CD14-positive monocyte (primary cell): Measurements from ENCODE around the gene GBGT1. TPM values are rescaled to one million over a fixed set of nuclear protein-coding genes. Genes with fewer than 3 reads are reported as not detected.

Experiments used
- DNase-seq, 3 donors: peaks; one replicate each; pipeline ENCODE4 v3.0.0-alpha.2; 2011 to 2022
- H2AFZ ChIP-seq: 2 replicates; pipeline ENCODE4 v1.6.0; 2012; ENCODE audit warnings: mild to moderate bottlenecking, low read depth, low read length, inconsistent platforms; ENCODE audit not compliant: insufficient read depth, poor library complexity, severe bottlenecking
- H3K27ac ChIP-seq, 2 donors: 1 replicate in 1 of 2; 2 replicates in 1 of 2; pipeline ENCODE4 v1.5.1; 2012 to 2013; ENCODE audit warnings: low read length in 2 of 2, control low read depth in 1 of 2, inconsistent platforms in 1 of 2, low read depth in 1 of 2, mild to moderate bottlenecking in 1 of 2
- H3K27me3 ChIP-seq, 2 donors: one replicate each; pipeline versions ENCODE4 v1.6.0 to v1.6.1; 2011 to 2013; ENCODE audit warnings: low read length in 2 of 2; ENCODE audit not compliant: control insufficient read depth in 2 of 2, insufficient read depth in 2 of 2
- H3K36me3 ChIP-seq, 2 donors: replicated peaks in 1 of 2; 1 replicate in 1 of 2; 2 replicates in 1 of 2; pipeline versions ENCODE4 v1.5.1 to v1.6.1; 2012 to 2013; ENCODE audit warnings: low read length in 2 of 2, control low read depth in 1 of 2, inconsistent platforms in 1 of 2, mild to moderate bottlenecking in 1 of 2; ENCODE audit not compliant: insufficient read depth in 2 of 2, control insufficient read depth in 1 of 2
- H3K4me1 ChIP-seq, 2 donors: 1 replicate in 1 of 2; 2 replicates in 1 of 2; pipeline versions ENCODE4 v1.5.1 to v1.6.1; 2012 to 2013; ENCODE audit warnings: low read length in 2 of 2, control low read depth in 1 of 2, inconsistent platforms in 1 of 2, mild to moderate bottlenecking in 1 of 2, moderate library complexity in 1 of 2; ENCODE audit not compliant: insufficient read depth in 2 of 2, control insufficient read depth in 1 of 2
- H3K4me2 ChIP-seq: replicated peaks from 2 replicates; pipeline ENCODE3; 2012; ENCODE audit warnings: low read length, moderate library complexity, mild to moderate bottlenecking; ENCODE audit not compliant: poor library complexity, severe bottlenecking; ENCODE audit errors: extremely low read depth
- H3K4me3 ChIP-seq, 3 experiments: fragments of 200-600 bp in 1 of 3; sonication (generic) in 1 of 3; replicated peaks in 1 of 3; 1 replicate in 2 of 3; 2 replicates in 1 of 3; pipeline ENCODE4 v1.5.1; 2011 to 2013; ENCODE audit warnings: low read length in 3 of 3, mild to moderate bottlenecking in 3 of 3, control low read depth in 2 of 3, low read depth in 2 of 3, inconsistent platforms in 1 of 3, moderate library complexity in 1 of 3
- H3K79me2 ChIP-seq: 2 replicates; pipeline ENCODE4 v1.6.0; 2012; ENCODE audit warnings: mild to moderate bottlenecking, control low read depth, inconsistent platforms, low read length, moderate library complexity; ENCODE audit not compliant: insufficient read depth
- H3K9ac ChIP-seq: 2 replicates; pipeline ENCODE4 v1.6.0; 2017; ENCODE audit warnings: low read length, mild to moderate bottlenecking; ENCODE audit not compliant: insufficient read depth, poor library complexity, severe bottlenecking
- H3K9me3 ChIP-seq, 2 donors: replicated peaks in 1 of 2; 1 replicate in 1 of 2; 2 replicates in 1 of 2; pipeline versions ENCODE4 v1.5.1 to v1.6.1; 2012 to 2013; ENCODE audit warnings: low read length in 2 of 2, control low read depth in 1 of 2; ENCODE audit not compliant: control insufficient read depth in 1 of 2, insufficient read depth in 1 of 2
- H4K20me1 ChIP-seq: 2 replicates; pipeline ENCODE4 v1.6.0; 2012; ENCODE audit warnings: mild to moderate bottlenecking, low read length, control low read depth, moderate library complexity; ENCODE audit not compliant: insufficient read depth
- H3K27ac Mint-ChIP-seq, 7 donors: one replicate each; pipeline ENCODE4 v1.8.0; 2020; ENCODE audit warnings: mild to moderate bottlenecking in 7 of 7, mixed read lengths in 7 of 7, moderate library complexity in 6 of 7, inconsistent platforms in 2 of 7
- H3K27me3 Mint-ChIP-seq, 3 donors: one replicate each; pipeline ENCODE4 v1.8.0; 2021 to 2022; ENCODE audit warnings: low read depth in 3 of 3, mild to moderate bottlenecking in 3 of 3, mixed read lengths in 3 of 3, moderate library complexity in 3 of 3, inconsistent platforms in 1 of 3
- H3K36me3 Mint-ChIP-seq, 2 donors: one replicate each; pipeline ENCODE4 v1.8.0; 2020; ENCODE audit warnings: mixed read lengths in 2 of 2, inconsistent platforms in 1 of 2, mild to moderate bottlenecking in 1 of 2
- H3K4me1 Mint-ChIP-seq: one replicate; pipeline ENCODE4 v1.8.0; 2020; ENCODE audit warnings: mild to moderate bottlenecking, mixed read lengths
- H3K4me3 Mint-ChIP-seq, 2 donors: one replicate each; pipeline ENCODE4 v1.8.0; 2020; ENCODE audit warnings: mild to moderate bottlenecking in 2 of 2, mixed read lengths in 2 of 2, moderate library complexity in 1 of 2
- H3K9me3 Mint-ChIP-seq, 7 donors: one replicate each; pipeline ENCODE4 v1.8.0; 2020 to 2022; ENCODE audit warnings: mixed read lengths in 7 of 7, mild to moderate bottlenecking in 6 of 7, moderate library complexity in 6 of 7, inconsistent platforms in 2 of 7
- WGBS: methylation state at CpG from one replicate; pipeline ENCODE4 v1.1.5; 2013; ENCODE audit warnings: missing lambda C conversion rate; ENCODE audit not compliant: insufficient coverage; 5-methylcytosine and 5-hydroxymethylcytosine counted together
- intact Hi-C, 2 donors: fragments of 100-400 bp; cut with micrococcal nuclease; formaldehyde crosslinking; loops; one replicate each; pipeline versions ENCODE4 v1.15.0 to v1.15.1; 2023
- polyA plus RNA-seq, 3 donors: library from polyadenylated mRNA; depleted of rRNA in 1 of 3; unstranded in 2 of 3; stranded (reverse) in 1 of 3; fragments of 300-500 nt in 2 of 3; fragments of >200 nt in 1 of 3; fragmentation: Illumina TruSeq in 2 of 3; gene quantifications; 1 replicate in 2 of 3; 2 replicates in 1 of 3; pipeline ENCODE4 v1.2.3, GENCODE V29; 2012 to 2021
- TF ChIP-seq, protein P1 (sequence below): fragments of 200-600 bp; IDR thresholded peaks from one replicate; pipeline ENCODE4 v1.8.0; 2022; ENCODE audit warnings: antibody characterized with exemption, mild to moderate bottlenecking

The GBGT1 gene
- polyA plus RNA-seq, 3 donors: 7.1 to 40.1 (median 8.0) TPM

DNA sequence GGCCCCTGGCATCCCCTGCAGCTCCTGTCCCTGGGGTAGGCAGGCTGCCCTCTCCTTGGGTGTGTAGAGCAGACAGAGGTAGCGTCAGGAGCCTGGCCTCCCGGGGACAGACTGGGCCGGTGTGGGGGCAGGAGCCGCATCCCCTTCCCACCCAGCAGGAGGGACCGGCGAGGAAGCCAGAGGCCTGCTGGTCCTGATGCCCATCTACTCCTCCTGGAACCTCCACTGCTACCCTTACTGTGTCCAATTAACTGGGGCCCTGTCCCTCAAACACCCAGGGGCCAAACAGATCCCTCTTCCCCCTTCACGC, 58.3 kb downstream of the GBGT1 start:
- no peaks in the 10 kb centered on the region for H3K4me1 ChIP-seq
- H3K9me3 Mint-ChIP-seq: peaks cover 0 to 4% (median 0%) of the 10 kb centered on the region in 7 donors
- H3K27ac Mint-ChIP-seq: peak overlapping the region in 2 of 7 donors; percentile 27 to 66
- H3K36me3 Mint-ChIP-seq: peaks cover 73 to 87% of the 10 kb centered on the region in 2 donors
- intact Hi-C loops: no loop called here
- H2AFZ ChIP-seq: no peak overlapping the region
- no peak overlapping the region for H3K4me3 ChIP-seq
- 98% methylated on average over 6 of the region's 7 CpGs for WGBS
- peaks cover 0 to 3% (median 0%) of the 10 kb centered on the region in 3 donors for H3K27me3 Mint-ChIP-seq
- no peak overlapping the region for H3K4me2 ChIP-seq
- H3K36me3 ChIP-seq: peaks cover 72 to 82% of the 10 kb centered on the region in 2 donors
- peaks cover 2% of the 10 kb centered on the region for H3K4me1 Mint-ChIP-seq
- H3K79me2 ChIP-seq: no peaks in the 10 kb centered on the region
- H3K9ac ChIP-seq: no peak overlapping the region
- H3K27ac ChIP-seq: no peak overlapping the region
- DNase-seq: no peak
- H3K4me3 Mint-ChIP-seq: no peak overlapping the region
- TF ChIP-seq, protein P1, sequence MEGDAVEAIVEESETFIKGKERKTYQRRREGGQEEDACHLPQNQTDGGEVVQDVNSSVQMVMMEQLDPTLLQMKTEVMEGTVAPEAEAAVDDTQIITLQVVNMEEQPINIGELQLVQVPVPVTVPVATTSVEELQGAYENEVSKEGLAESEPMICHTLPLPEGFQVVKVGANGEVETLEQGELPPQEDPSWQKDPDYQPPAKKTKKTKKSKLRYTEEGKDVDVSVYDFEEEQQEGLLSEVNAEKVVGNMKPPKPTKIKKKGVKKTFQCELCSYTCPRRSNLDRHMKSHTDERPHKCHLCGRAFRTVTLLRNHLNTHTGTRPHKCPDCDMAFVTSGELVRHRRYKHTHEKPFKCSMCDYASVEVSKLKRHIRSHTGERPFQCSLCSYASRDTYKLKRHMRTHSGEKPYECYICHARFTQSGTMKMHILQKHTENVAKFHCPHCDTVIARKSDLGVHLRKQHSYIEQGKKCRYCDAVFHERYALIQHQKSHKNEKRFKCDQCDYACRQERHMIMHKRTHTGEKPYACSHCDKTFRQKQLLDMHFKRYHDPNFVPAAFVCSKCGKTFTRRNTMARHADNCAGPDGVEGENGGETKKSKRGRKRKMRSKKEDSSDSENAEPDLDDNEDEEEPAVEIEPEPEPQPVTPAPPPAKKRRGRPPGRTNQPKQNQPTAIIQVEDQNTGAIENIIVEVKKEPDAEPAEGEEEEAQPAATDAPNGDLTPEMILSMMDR: no peak
- no peaks in the 10 kb centered on the region for H3K27me3 ChIP-seq
- H4K20me1 ChIP-seq: peaks cover 14% of the 10 kb centered on the region
- H3K9me3 ChIP-seq: no peaks in the 10 kb centered on the region

DNA sequence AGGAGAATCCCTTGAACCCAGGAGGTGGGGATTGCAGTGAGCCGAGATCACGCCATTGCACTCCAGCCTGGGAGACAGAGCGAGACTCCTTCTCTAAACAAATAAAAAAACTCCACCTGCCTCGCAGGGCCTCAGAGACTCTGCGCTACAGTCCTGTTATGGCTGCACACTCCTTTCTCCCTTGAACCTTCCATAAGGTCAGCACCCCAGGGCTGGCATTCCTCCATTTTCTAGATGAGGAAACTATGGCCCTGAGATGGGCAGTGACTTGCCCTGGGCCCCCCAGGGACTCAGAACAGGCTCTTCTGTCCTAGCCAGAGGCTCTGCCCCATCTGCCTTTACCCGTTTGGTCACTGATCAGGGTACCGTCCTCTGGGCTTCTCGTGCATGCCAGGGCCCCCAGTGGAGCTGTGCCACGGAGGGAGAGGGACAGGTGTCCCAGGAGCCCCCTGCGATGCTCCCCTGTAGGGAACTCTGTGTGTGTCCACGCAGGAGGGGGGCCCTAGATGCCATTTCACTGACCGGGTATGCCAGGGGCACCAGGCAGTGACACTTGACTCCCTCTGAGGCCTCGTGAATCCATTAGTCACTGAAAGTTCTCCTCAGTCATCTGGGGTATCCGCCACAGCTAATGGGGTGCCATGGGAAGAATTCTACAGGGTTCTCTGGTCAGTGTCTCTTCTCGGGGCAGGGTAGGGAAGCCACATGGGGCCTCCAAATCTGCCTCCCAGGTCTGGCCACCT, 58.8 kb downstream of the GBGT1 start:
- no peaks in the 10 kb centered on the region for H3K79me2 ChIP-seq
- peaks cover 73 to 87% of the 10 kb centered on the region in 2 donors for H3K36me3 Mint-ChIP-seq
- peaks cover 73 to 82% of the 10 kb centered on the region in 2 donors for H3K36me3 ChIP-seq
- H3K4me1 ChIP-seq: no peaks in the 10 kb centered on the region
- TF ChIP-seq, protein P1: no peak
- H2AFZ ChIP-seq: no peak overlapping the region
- no peak overlapping the region for H3K27ac ChIP-seq
- H3K27ac Mint-ChIP-seq: peak overlapping the region in 5 of 7 donors; percentile 27 to 67 (median 61)
- 94% methylated on average over 15 of the region's 15 CpGs for WGBS
- intact Hi-C loops: no loop called here
- H3K27me3 ChIP-seq: no peaks in the 10 kb centered on the region
- H3K9me3 ChIP-seq: no peaks in the 10 kb centered on the region
- H3K4me1 Mint-ChIP-seq: peaks cover 2% of the 10 kb centered on the region
- no peak overlapping the region for H3K4me3 Mint-ChIP-seq
- no peak overlapping the region for H3K4me2 ChIP-seq
- no peak overlapping the region for H3K4me3 ChIP-seq
- no peak overlapping the region for H3K9ac ChIP-seq
- H4K20me1 ChIP-seq: peaks cover 14% of the 10 kb centered on the region
- DNase-seq: no peak
- H3K27me3 Mint-ChIP-seq: peaks cover 0 to 3% (median 0%) of the 10 kb centered on the region in 3 donors
- H3K9me3 Mint-ChIP-seq: peaks cover 0 to 4% (median 0%) of the 10 kb centered on the region in 7 donors
